Measurements from ENCODE around the gene CYBA.

The CYBA gene

DNA sequence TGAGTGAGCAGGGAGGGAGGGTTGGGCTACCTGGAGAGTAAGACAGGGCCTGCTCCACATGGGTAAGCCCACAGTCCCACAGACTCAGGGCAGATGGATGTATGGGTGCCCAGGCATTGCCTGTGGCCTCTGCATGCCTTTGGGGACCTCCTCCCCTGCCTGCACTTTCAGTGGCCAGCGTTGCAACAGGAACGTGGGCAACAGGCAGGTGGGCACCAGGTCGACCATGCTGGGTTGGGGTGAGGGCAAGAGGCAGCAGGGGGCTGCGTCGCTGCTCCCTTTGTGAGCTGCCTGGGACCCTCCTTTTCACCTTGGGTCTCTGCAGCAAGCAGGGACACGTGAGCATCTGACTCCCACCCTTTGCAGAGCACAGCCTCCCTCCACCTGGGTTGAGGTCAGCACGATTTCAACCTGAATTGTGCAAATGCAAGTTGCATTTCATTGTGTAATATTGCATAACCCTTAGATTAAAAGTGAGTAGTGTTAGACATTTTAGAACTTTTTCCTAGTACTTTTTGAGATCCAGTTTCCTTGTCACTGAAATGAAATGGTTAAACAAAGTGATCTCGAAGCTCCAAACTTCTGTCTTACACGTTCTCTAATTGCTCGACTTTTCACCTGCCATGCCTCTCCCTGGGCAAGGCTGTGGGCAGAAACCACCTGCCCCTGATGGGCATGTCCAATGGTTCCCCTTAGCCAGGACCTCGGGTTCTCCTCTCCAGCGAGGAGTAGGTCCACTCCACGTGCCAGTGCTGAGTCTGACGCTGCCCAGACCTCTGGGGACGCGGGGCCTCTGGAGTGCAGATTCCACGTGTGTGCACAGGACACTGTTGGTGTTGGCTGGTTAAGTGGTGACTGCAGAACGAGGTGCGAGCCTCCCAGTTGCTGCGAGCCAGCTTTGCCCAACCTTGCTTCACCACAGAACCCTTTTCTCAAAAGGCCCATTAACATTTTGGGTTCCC is 45.4 kb downstream of the CYBA start:
- DNase-seq (ENCODE audit: extremely low read depth, low read depth): no peak
- TF ChIP-seq, protein P1, sequence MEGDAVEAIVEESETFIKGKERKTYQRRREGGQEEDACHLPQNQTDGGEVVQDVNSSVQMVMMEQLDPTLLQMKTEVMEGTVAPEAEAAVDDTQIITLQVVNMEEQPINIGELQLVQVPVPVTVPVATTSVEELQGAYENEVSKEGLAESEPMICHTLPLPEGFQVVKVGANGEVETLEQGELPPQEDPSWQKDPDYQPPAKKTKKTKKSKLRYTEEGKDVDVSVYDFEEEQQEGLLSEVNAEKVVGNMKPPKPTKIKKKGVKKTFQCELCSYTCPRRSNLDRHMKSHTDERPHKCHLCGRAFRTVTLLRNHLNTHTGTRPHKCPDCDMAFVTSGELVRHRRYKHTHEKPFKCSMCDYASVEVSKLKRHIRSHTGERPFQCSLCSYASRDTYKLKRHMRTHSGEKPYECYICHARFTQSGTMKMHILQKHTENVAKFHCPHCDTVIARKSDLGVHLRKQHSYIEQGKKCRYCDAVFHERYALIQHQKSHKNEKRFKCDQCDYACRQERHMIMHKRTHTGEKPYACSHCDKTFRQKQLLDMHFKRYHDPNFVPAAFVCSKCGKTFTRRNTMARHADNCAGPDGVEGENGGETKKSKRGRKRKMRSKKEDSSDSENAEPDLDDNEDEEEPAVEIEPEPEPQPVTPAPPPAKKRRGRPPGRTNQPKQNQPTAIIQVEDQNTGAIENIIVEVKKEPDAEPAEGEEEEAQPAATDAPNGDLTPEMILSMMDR (IDR thresholded peaks at IDR 0.05; ENCODE audit: low read depth, low read length): no peak

DNA sequence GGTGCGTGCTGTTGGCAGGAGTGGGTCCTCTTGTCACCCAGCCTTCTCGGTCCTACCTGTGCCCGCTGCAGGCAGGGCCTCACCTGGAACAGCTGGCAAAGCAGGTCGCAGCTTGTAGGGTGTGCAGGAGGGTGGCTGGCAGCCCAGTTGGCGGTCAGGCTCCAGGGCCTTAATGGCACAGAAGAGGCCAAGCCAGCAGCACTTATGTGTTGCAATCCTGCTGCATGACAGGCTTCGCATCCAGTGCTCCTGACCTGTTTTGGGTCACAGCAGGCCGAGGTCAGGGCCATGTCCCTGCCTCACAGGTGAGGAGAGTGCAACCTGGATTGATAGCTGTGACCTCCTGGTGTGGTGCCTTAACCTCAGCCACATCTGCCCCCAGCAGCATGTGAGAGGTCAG is 48.8 kb downstream of the CYBA start:
- DNase-seq (ENCODE audit: extremely low read depth, low read depth): no peak
- TF ChIP-seq, protein P1 (IDR thresholded peaks at IDR 0.05; ENCODE audit: low read depth, low read length): no peak

DNA sequence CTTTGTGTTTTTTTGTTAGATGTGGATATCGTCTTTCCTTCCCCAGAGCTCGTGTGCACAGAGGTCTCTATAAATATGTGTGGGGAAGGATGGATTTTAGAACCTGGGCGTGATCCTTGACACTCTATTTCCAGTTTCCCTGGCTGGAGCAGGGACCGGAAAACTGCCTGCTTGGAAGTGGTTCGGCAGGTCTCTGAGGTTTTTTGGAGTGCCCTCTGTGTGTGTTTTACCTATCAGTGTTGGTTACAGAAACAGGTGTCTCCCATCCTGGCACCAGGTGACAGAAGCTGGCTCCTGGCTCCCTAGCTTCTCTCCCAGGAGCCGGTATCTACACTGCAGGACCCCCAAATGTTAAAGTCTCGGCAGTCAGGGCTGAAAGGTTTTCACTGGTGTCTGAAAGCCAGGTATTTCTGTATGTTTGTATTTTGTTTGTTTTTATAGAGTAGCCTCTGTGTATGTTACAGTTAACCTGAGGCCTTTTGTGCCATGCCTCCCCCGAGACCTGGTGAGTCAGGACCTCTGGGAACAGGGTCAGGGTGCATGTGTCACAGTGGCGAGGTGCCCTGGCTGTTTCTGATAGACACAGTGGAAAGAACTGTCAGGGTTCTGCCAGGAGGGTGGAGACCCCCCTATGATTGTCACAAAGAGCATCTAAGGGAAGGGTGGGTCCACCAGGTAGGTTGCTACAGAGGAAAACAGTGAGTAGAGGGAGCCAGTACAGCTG is 49.4 kb downstream of the CYBA start:
- DNase-seq (ENCODE audit: extremely low read depth, low read depth): no peak
- TF ChIP-seq, protein P1 (IDR thresholded peaks at IDR 0.05; ENCODE audit: low read depth, low read length): no peak

DNA sequence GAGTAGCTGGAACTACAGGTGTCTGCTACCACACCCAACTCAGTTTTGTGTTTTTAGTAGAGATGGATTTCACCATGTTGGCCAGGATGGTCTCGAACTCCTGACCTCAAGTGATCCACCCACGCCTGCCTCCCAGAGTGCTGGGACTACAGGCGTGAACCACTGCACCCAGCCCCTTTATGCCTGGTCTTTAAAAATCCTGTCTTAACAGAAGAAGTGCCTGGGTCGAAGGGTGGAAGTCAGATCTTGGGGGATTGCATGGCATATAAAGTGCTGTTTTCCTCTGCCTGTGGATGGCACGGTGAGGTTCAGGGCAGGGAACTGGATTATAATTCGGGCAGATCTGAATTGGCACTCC is 50.3 kb downstream of the CYBA start:
- DNase-seq (ENCODE audit: extremely low read depth, low read depth): no peak
- TF ChIP-seq, protein P1 (IDR thresholded peaks at IDR 0.05; ENCODE audit: low read depth, low read length): no peak

DNA sequence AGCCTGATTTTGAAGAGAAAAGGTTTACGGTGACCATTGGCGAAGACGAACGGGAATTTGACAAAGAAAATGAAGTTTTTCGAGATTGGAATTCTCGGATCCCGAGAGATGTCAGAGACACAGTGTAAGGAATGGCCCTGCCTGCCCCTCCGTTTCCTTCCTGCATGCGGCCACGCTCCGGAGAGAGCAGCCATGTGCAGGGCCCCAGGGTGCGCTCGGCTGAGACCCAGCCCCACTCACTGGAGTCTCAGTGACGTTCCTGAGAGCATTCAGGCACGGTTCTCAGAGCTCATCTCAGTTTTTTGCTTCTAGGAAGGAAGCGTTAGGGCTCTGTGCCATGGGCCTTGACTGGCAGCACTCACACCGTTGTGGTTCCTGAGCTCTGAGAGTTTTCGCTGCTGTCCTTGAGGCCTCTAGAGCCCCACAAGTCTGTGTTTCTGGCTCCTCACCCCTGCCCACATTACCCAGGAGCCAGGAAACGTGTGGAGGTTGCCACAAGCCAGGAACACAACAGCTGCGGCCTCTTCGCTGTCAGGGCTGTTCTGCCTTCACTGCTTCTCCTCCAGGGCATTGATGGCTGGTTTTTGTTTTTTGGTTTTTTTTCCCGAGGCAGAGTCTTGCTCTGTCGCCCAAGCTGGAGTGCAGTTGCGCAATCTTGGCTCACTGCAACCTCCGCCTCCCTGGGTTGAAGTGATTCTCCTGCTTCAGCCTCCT is 50.9 kb downstream of the CYBA start:
- TF ChIP-seq, protein P1 (IDR thresholded peaks at IDR 0.05; ENCODE audit: low read depth, low read length): no peak
- DNase-seq (ENCODE audit: extremely low read depth, low read depth): no peak

DNA sequence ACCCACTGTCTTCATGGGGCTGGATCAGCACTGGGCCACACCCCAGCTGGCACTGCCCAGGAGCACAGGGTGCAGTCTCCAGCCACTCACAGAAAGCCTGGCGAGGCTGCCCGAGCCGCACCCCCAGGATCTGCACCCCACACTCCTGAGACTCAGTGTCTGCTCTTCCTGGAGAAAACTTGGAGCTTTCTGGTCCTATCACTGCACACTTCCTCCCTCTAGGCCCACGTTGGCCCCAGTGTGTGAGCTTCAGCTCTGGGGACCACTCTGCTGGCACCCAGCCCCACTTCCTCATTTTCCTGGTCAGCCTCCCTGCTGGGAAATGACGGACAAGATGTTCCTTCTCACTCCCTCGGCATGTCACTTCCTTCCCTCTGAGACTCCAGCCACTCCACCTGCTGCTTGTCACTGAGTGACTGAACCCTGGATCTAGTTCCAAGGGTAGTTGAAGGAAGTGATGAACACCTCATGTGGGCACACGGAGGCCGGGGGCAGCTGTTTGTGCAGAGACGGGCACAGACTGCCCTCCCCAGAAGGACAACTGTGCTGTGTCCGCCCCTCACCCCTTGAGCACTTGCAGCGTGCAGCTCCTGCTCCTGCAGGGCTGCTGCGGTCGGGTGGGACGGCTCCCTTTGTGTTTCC is 51.6 kb downstream of the CYBA start:
- no peak for DNase-seq (ENCODE audit: extremely low read depth, low read depth)
- TF ChIP-seq, protein P1 (IDR thresholded peaks at IDR 0.05; ENCODE audit: low read depth, low read length): no peak

Measured in AG09319 (cell line).